Lower leg skin (tissue), 4 donors: ENCODE measurements around the gene RABL6. TPM values are rescaled to one million over a fixed set of nuclear protein-coding genes. Genes with fewer than 3 reads are reported as not detected.
A peak's percentile ranks its signal among the peaks of the same experiment; 100 is the strongest.
"Not testable (repeated sequence)": the region's sequence is repeated elsewhere in the genome, so short reads cannot be mapped to it uniquely, and the experiment has no call there.

ENCODE experiments used
- DNase-seq, 2 donors: peaks; one replicate each; pipeline ENCODE4 v3.0.0-alpha.2; 2019; ENCODE audit warnings: low spot score in 2 of 2
- H3K4me3 ChIP-seq: fragments of 200-600 bp; sonication (generic); 2 replicates; pipeline ENCODE4 v1.5.1; 2017; ENCODE audit warnings: mild to moderate bottlenecking, low read depth; ENCODE audit not compliant: poor library complexity, severe bottlenecking
- POLR2A ChIP-seq, 2 donors: fragments of 450-650 bp; IDR thresholded peaks; one replicate each; pipeline ENCODE4 v1.6.1; 2016 to 2017; ENCODE audit warnings: antibody characterized with exemption in 2 of 2, mild to moderate bottlenecking in 1 of 2, moderate library complexity in 1 of 2
- WGBS, 2 donors: methylation state at CpG; one replicate each; pipeline ENCODE4 v1.1.5; 2018; 5-methylcytosine and 5-hydroxymethylcytosine counted together
- intact Hi-C: fragments of 100-400 bp; cut with DNase I; formaldehyde crosslinking; loops from one replicate; pipeline ENCODE4 v1.15.0; 2023; ENCODE audit warnings: low total_unique reads
- total RNA-seq, 4 donors: library from RNA; depleted of rRNA; stranded (reverse); fragments of >200 nt; gene quantifications; one replicate each; pipeline ENCODE4 v1.1.0, GENCODE V29; 2016
- TF ChIP-seq, protein P1 (sequence below), 3 donors: fragments of 450-650 bp; IDR thresholded peaks; one replicate each; pipeline ENCODE4 v1.5.1; 2016; ENCODE audit warnings: antibody characterized with exemption in 3 of 3, mild to moderate bottlenecking in 3 of 3, moderate library complexity in 2 of 3

The RABL6 gene, protein sequence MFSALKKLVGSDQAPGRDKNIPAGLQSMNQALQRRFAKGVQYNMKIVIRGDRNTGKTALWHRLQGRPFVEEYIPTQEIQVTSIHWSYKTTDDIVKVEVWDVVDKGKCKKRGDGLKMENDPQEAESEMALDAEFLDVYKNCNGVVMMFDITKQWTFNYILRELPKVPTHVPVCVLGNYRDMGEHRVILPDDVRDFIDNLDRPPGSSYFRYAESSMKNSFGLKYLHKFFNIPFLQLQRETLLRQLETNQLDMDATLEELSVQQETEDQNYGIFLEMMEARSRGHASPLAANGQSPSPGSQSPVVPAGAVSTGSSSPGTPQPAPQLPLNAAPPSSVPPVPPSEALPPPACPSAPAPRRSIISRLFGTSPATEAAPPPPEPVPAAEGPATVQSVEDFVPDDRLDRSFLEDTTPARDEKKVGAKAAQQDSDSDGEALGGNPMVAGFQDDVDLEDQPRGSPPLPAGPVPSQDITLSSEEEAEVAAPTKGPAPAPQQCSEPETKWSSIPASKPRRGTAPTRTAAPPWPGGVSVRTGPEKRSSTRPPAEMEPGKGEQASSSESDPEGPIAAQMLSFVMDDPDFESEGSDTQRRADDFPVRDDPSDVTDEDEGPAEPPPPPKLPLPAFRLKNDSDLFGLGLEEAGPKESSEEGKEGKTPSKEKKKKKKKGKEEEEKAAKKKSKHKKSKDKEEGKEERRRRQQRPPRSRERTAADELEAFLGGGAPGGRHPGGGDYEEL
- 10 to 100 TPM; 47.8 to 75.1 (median 55.5) TPM for total RNA-seq

DNA sequence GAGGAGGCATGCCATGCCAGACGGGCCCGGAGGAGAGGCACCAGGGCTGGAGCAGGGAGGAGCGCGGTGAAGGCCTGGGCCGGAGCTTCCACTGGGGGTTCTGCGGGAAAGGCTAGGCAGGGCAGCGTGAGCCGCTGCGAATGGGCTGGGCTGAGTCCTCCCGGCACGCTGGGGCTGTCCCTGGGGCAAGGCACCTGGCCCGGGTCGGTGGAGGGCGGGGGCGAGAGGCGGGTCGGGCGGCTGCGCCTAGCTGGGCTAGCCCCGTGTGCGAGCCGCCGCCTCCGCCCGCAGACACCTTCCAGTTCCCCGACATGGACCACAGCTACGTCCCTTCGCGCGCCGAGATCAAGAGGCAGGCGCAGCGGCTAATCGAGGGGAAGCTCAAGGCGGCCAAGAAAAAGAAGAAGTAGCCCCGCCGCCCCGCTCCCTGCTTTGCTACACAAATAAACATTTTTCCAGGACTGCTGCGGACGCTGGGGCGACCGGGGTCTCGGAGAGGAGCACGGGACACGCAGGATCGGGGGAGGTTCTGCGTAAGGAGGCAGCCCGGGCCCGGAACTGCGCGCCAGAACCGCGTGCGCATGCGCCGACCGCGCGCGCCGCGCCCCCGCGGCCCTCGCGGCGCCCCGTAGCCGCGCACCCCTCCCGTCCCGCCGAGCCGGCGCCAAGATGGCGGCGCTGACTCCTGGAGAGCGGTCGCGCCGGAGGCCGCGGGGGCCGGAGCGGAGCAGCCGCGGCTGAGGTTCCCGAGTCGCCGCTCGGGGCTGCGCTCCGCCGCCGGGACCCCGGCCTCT lies at the start of gene RABL6:
RABL6 (plus strand) TSS at position 668 of the 794 bp plus-strand sequence. CDS start 249 bp downstream, outside the sequence.
- peak within 1 kb of the TSS; percentile 97 for H3K4me3 ChIP-seq
- intact Hi-C loops: no loop called here
- 1% methylated on average over 19 to 51 of the region's 96 CpGs for WGBS, 2 donors
- DNase-seq: peak in 1 of 2 donors; percentile 94
- TF ChIP-seq, protein P1, sequence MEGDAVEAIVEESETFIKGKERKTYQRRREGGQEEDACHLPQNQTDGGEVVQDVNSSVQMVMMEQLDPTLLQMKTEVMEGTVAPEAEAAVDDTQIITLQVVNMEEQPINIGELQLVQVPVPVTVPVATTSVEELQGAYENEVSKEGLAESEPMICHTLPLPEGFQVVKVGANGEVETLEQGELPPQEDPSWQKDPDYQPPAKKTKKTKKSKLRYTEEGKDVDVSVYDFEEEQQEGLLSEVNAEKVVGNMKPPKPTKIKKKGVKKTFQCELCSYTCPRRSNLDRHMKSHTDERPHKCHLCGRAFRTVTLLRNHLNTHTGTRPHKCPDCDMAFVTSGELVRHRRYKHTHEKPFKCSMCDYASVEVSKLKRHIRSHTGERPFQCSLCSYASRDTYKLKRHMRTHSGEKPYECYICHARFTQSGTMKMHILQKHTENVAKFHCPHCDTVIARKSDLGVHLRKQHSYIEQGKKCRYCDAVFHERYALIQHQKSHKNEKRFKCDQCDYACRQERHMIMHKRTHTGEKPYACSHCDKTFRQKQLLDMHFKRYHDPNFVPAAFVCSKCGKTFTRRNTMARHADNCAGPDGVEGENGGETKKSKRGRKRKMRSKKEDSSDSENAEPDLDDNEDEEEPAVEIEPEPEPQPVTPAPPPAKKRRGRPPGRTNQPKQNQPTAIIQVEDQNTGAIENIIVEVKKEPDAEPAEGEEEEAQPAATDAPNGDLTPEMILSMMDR (IDR thresholded peaks at IDR 0.05): no peak
- TF ChIP-seq POLR2A (IDR thresholded peaks at IDR 0.05): no peak

DNA sequence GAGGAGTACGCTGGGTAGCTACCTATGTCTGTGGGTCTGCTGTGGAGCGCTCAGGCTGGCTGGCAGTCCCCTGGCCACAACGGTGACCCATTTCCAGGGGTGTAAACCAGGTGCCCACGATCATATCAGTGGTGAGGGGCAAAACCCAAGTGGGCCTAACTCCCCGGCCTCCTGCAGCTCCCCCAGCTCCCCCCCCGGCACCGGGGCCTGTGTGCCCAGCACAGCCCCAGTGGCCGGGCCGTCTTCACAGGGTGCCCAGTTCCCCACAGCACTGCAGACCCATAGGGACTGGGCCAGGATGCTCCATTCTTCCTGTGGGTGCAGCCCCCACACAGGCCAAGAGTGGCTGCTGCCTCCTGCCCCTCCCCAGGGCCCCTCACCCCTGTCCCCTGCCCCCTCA lies 48.7 kb upstream of the RABL6 start:
- 78 to 100% methylated on average over 6 to 8 of the region's 9 CpGs for WGBS, 2 donors
- intact Hi-C loops: no loop called here
- TF ChIP-seq POLR2A (IDR thresholded peaks at IDR 0.05): no peak
- TF ChIP-seq, protein P1 (IDR thresholded peaks at IDR 0.05): no peak
- DNase-seq: no peak
- H3K4me3 ChIP-seq: no peak overlapping the region

DNA sequence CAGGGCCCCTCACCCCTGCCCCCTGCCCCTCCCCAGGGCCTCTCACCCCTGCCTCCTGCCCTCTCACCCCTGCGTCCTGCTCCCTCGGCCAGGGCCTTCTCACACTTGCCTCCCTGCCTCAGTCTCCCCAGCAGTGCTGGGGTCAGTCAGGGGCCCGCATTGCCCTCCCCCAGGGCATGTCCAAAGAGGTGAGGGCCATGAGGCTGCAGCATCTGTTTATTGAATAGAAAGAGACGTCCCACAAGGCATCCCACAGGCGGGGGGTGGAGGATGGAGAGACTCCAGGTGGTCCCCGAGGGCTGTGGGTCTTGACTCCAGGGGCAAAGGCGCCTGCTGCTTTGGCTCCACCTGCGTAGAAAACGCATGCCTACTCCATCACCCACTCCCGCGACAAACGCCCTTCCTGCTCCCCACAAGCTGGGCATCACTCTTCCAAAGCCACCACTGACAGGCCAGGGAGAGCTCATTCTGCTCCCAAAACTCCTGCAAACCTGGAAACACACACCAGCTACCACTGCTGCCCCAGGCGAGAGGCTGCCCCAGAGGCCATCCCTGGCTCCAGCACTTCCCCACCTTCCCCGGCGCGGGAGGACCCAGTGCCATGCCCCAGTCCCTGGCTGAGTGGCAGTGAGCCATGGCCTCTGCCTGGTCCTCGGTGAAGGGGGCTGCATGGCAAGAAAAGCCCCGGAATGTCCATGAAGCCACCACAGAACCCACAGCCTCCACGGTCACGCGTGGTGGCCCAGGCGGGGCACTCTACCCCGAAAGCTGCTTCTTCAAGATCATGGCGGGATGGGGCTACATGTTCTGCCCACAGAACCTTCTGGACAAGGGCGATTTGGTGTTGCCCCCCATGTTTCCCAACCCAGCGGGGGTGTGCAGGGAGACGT lies 48.1 kb upstream of the RABL6 start:
- no peak for DNase-seq
- WGBS, 2 donors: 75 to 82% methylated on average over 23 to 26 of the region's 27 CpGs
- intact Hi-C loops: no loop called here
- no peak for TF ChIP-seq POLR2A (IDR thresholded peaks at IDR 0.05)
- TF ChIP-seq, protein P1 (IDR thresholded peaks at IDR 0.05): no peak
- H3K4me3 ChIP-seq: no peak overlapping the region

DNA sequence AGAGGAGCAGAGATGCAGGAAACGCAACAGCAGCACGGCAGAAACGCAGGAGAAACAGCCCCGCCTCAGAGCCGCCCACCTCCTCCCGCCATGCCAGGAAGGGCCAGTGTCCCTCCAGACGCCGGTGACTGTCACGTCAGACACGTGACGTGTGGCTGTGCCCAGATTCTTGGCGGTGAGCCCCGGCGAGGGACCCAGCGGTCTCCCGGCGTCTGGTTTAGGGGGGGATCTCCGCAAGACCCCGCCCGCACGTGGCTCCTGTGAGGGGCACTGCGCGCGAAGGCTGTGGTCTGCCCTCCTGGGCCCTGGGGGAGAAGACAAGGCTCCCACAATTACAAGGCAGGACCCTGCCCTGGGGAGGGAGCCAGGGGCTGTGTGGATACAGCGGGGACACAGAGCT lies 47.3 kb upstream of the RABL6 start:
- DNase-seq: no peak
- WGBS, 2 donors: 40 to 65% methylated on average over 18 to 21 of the region's 25 CpGs

DNA sequence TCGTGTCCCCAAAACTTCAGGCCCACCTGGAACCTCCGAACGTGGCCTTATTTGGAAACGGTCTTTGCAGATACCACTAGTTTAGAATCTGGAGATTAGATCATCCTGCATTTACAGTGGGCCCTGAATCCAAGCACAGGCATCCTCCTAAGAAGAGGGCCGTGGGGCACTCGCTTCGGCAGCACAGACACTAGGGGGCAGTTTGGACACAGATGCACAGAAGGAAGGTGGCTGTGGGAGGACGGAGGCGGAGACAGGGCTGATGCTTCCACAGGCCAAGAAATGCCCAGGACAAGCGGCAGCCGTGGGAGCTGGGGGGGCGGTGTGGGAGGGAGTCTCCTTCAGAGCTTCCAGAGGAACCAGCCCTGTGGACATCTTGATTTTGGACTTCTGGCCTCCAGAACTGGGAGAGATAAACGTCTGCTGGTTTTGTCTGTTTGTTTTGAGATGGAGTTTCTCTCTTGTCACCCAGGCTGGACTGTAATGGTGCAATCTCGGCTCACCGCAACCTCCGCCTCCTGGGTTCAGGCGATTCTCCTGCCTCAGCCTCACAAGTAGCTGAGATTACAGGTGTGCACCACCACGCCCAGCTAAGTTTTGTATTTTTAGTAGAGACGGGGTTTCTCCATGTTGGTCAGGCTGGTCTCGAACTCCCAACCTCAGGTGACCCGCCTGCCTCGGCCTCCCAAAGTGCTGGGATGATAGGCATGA lies 46.8 kb upstream of the RABL6 start:
- DNase-seq, intact Hi-C loops, H3K4me3 ChIP-seq: not testable (repeated sequence)
- 39 to 42% methylated on average over 22 of the region's 22 CpGs for WGBS, 2 donors

More for the DNA sequence above, 47.3 kb upstream of the RABL6 start:
- H3K4me3 ChIP-seq: no peak overlapping the region
- intact Hi-C loops: no loop called here
- TF ChIP-seq POLR2A (IDR thresholded peaks at IDR 0.05): no peak
